Stimulated activated CD4-positive, alpha-beta T cell treated with anti-CD3 and anti-CD28 coated beads, Interleukin-1b, Interleukin-23, amount 100 ng/mL, for 24 hours (primary cell): Measurements from ENCODE around the gene MAP4K3.
"Not testable (repeated sequence)": the region's sequence is repeated elsewhere in the genome, so short reads cannot be mapped to it uniquely, and the experiment has no call there.

Experiments
- DNase-seq, 4 experiments: peaks; one replicate each; pipeline ENCODE4 v3.0.0-alpha.2; 2020; ENCODE audit warnings: low read depth in 4 of 4, low spot score in 1 of 4

Gene MAP4K3

GRCh38 chr2:39375917-39376316, 61.2 kb downstream of the MAP4K3 start:
- DNase-seq = no peak

- no peak for DNase-seq
These were observed 63.8 kb downstream of the MAP4K3 start for GRCh38 chr2:39373181-39373802.

- no peak for DNase-seq
These were observed 67.0 kb downstream of the MAP4K3 start for GRCh38 chr2:39370101-39370500.

GRCh38 chr2:39368846-39369245, 68.2 kb downstream of the MAP4K3 start:
- no peak for DNase-seq

- no peak for DNase-seq
These were observed 68.7 kb downstream of the MAP4K3 start for GRCh38 chr2:39368376-39368775.

GRCh38 chr2:39362595-39362994, 74.5 kb downstream of the MAP4K3 start:
- no peak for DNase-seq

GRCh38 chr2:39361511-39361910, 75.6 kb downstream of the MAP4K3 start:
- no peak for DNase-seq

GRCh38 chr2:39360342-39360741, 76.7 kb downstream of the MAP4K3 start:
- not testable (repeated sequence) for DNase-seq

- no peak for DNase-seq
These were observed 77.5 kb downstream of the MAP4K3 start for GRCh38 chr2:39359453-39360038.

GRCh38 chr2:39356922-39357639, 80.0 kb downstream of the MAP4K3 start:
- DNase-seq = no peak

GRCh38 chr2:39350658-39351057, 86.4 kb downstream of the MAP4K3 start:
- no peak for DNase-seq

GRCh38 chr2:39338502-39338901, 98.6 kb downstream of the MAP4K3 start:
- no peak for DNase-seq

- DNase-seq = no peak
These were observed 101.2 kb downstream of the MAP4K3 start for GRCh38 chr2:39335930-39336329.

- no peak for DNase-seq
These were observed 102.1 kb downstream of the MAP4K3 start for GRCh38 chr2:39334978-39335377.

GRCh38 chr2:39334529-39334928, 102.6 kb downstream of the MAP4K3 start:
- no peak for DNase-seq

GRCh38 chr2:39326644-39327043, 110.4 kb downstream of the MAP4K3 start:
- DNase-seq = no peak

- no peak for DNase-seq
These were observed 111.1 kb downstream of the MAP4K3 start for GRCh38 chr2:39325966-39326365.

GRCh38 chr2:39321056-39322035, 115.7 kb downstream of the MAP4K3 start:
- DNase-seq = not testable (repeated sequence)

GRCh38 chr2:39320162-39320561, 116.9 kb downstream of the MAP4K3 start:
- no peak for DNase-seq

GRCh38 chr2:39313575-39313974, 123.5 kb downstream of the MAP4K3 start:
- no peak for DNase-seq

GRCh38 chr2:39311469-39311868, 125.6 kb downstream of the MAP4K3 start:
- no peak for DNase-seq
